Mammary epithelial cell (primary cell): ENCODE results near the gene FAM72B.
"Not testable (repeated sequence)": the region's sequence is repeated elsewhere in the genome, so short reads cannot be mapped to it uniquely, and the experiment has no call there.

Experiments
- EZH2 ChIP-seq: IDR thresholded peaks from 2 replicates; pipeline ENCODE4 v1.6.1; 2012; ENCODE audit warnings: low read length, inconsistent platforms, borderline replicate concordance
- TF ChIP-seq, protein P1 (sequence below), 2 donors: IDR thresholded peaks in 1 of 2; conservative IDR thresholded peaks in 1 of 2; 2 replicates each; pipeline ENCODE4 v1.5.1; 2011 to 2012; ENCODE audit warnings: inconsistent platforms in 2 of 2, low read length in 2 of 2, mild to moderate bottlenecking in 2 of 2, control low read depth in 1 of 2, low read depth in 1 of 2; ENCODE audit not compliant: insufficient read depth in 1 of 2; ENCODE audit errors: extremely low read depth in 1 of 2

DNA sequence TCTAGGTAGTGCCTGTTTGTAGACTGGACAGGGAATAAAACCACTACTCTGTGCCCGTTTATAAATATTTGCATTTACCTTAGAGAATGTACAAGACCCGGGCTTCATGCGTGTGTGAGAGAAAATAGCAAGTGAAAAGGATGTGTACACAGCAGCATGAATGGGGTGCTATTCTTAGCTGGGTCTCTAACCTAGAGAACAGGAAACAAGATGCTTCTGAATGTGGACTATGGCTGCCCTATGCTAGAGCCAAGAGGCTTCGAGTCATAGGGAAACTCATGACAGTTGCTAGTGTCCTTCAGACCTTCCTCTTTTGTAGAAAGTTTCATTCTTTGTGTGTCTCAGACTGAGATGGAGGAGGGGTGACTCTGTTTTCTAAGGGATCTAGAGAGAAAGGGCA lies 40.6 kb upstream of the FAM72B start:
- not testable (repeated sequence) for TF ChIP-seq EZH2
- TF ChIP-seq, protein P1, sequence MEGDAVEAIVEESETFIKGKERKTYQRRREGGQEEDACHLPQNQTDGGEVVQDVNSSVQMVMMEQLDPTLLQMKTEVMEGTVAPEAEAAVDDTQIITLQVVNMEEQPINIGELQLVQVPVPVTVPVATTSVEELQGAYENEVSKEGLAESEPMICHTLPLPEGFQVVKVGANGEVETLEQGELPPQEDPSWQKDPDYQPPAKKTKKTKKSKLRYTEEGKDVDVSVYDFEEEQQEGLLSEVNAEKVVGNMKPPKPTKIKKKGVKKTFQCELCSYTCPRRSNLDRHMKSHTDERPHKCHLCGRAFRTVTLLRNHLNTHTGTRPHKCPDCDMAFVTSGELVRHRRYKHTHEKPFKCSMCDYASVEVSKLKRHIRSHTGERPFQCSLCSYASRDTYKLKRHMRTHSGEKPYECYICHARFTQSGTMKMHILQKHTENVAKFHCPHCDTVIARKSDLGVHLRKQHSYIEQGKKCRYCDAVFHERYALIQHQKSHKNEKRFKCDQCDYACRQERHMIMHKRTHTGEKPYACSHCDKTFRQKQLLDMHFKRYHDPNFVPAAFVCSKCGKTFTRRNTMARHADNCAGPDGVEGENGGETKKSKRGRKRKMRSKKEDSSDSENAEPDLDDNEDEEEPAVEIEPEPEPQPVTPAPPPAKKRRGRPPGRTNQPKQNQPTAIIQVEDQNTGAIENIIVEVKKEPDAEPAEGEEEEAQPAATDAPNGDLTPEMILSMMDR (conservative IDR thresholded peaks at IDR 0.05 in 1 of 2, IDR thresholded peaks at IDR 0.05 in 1 of 2; ENCODE audit: extremely low read depth in 1 of 2, insufficient read depth in 1 of 2, low read depth in 1 of 2, low read length in 2 of 2): not testable (repeated sequence)
